Liver (tissue), 9 donors: ENCODE data around the gene PDE4C. TPM values are rescaled to one million over a fixed set of nuclear protein-coding genes. Genes with fewer than 3 reads are reported as not detected.

Experiments
- DNase-seq: peaks from one replicate; pipeline ENCODE4 v3.0.0-alpha.2; 2017; ENCODE audit warnings: low spot score
- H3K27ac ChIP-seq, 2 donors: one replicate each; pipeline ENCODE4 v1.7.0; 2013; ENCODE audit warnings: inconsistent platforms in 2 of 2, low read length in 2 of 2, control low read depth in 1 of 2, low read depth in 1 of 2, mild to moderate bottlenecking in 1 of 2
- H3K27me3 ChIP-seq, 4 donors: one replicate each; pipeline versions ENCODE4 v1.6.1 to v1.7.0; 2013; ENCODE audit warnings: low read length in 3 of 4, inconsistent platforms in 1 of 4, mild to moderate bottlenecking in 1 of 4, moderate library complexity in 1 of 4; ENCODE audit not compliant: control insufficient read depth in 4 of 4, insufficient read depth in 4 of 4
- H3K36me3 ChIP-seq, 4 donors: one replicate each; pipeline versions ENCODE4 v1.6.1 to v1.7.0; 2013; ENCODE audit warnings: low read length in 3 of 4, mild to moderate bottlenecking in 3 of 4, low read depth in 1 of 4, moderate library complexity in 1 of 4; ENCODE audit not compliant: control insufficient read depth in 4 of 4, insufficient read depth in 3 of 4
- H3K4me1 ChIP-seq, 4 donors: one replicate each; pipeline versions ENCODE4 v1.6.1 to v1.7.0; 2013; ENCODE audit warnings: low read length in 3 of 4, mild to moderate bottlenecking in 3 of 4, moderate library complexity in 1 of 4; ENCODE audit not compliant: control insufficient read depth in 4 of 4, insufficient read depth in 4 of 4
- H3K4me3 ChIP-seq, 3 donors: one replicate each; pipeline versions ENCODE4 v1.6.1 to v1.7.0; 2013; ENCODE audit warnings: low read length in 3 of 3, control low read depth in 1 of 3, low read depth in 1 of 3, mild to moderate bottlenecking in 1 of 3
- H3K9ac ChIP-seq, 2 donors: one replicate each; pipeline ENCODE4 v1.7.0; 2013; ENCODE audit warnings: low read length in 2 of 2, mild to moderate bottlenecking in 2 of 2, moderate library complexity in 2 of 2, control low read depth in 1 of 2, low read depth in 1 of 2
- H3K9me3 ChIP-seq, 4 donors: one replicate each; pipeline versions ENCODE4 v1.6.1 to v1.7.0; 2013; ENCODE audit warnings: low read length in 3 of 4; ENCODE audit not compliant: control insufficient read depth in 4 of 4
- EGR1 ChIP-seq, 2 donors: IDR thresholded peaks; 2 replicates each; pipeline ENCODE4 v1.6.1; 2016 to 2018; ENCODE audit warnings: antibody characterized with exemption in 2 of 2, low read depth in 2 of 2
- FOXA1 ChIP-seq: IDR thresholded peaks from 2 replicates; pipeline ENCODE4 v1.6.1; 2016; ENCODE audit warnings: antibody characterized with exemption
- FOXA2 ChIP-seq: IDR thresholded peaks from 2 replicates; pipeline ENCODE4 v1.6.1; 2016; ENCODE audit warnings: antibody characterized with exemption
- GABPA ChIP-seq, 2 donors: IDR thresholded peaks in 1 of 2; conservative IDR thresholded peaks in 1 of 2; 2 replicates each; pipeline ENCODE4 v1.6.1; 2016; ENCODE audit warnings: antibody characterized with exemption in 2 of 2, mild to moderate bottlenecking in 1 of 2, moderate library complexity in 1 of 2
- HNF4A ChIP-seq, 2 donors: conservative IDR thresholded peaks; 2 replicates each; pipeline ENCODE4 v1.6.1; 2016; ENCODE audit warnings: antibody characterized with exemption in 2 of 2, mild to moderate bottlenecking in 2 of 2
- HNF4G ChIP-seq: IDR thresholded peaks from 2 replicates; pipeline ENCODE4 v1.6.1; 2016; ENCODE audit warnings: antibody characterized with exemption
- JUND ChIP-seq, 2 donors: IDR thresholded peaks; 2 replicates each; pipeline ENCODE4 v1.6.1; 2016; ENCODE audit warnings: antibody characterized with exemption in 2 of 2
- NR2F2 ChIP-seq: IDR thresholded peaks from 2 replicates; pipeline ENCODE4 v1.6.1; 2016; ENCODE audit warnings: antibody characterized with exemption
- RAD21 ChIP-seq, 2 donors: IDR thresholded peaks; 2 replicates each; pipeline ENCODE4 v1.6.1; 2016; ENCODE audit warnings: antibody characterized with exemption in 2 of 2, mild to moderate bottlenecking in 2 of 2
- RXRA ChIP-seq, 2 donors: IDR thresholded peaks; 2 replicates each; pipeline ENCODE4 v1.6.1; 2017 to 2018; ENCODE audit warnings: antibody characterized with exemption in 2 of 2, mild to moderate bottlenecking in 1 of 2
- SP1 ChIP-seq: IDR thresholded peaks from 2 replicates; pipeline ENCODE4 v1.6.1; 2018; ENCODE audit warnings: antibody characterized with exemption, mild to moderate bottlenecking
- TAF1 ChIP-seq: conservative IDR thresholded peaks from 2 replicates; pipeline ENCODE4 v1.6.1; 2016; ENCODE audit warnings: antibody characterized with exemption, mild to moderate bottlenecking
- YY1 ChIP-seq: IDR thresholded peaks from 2 replicates; pipeline ENCODE4 v1.6.1; 2016; ENCODE audit warnings: antibody characterized with exemption, mild to moderate bottlenecking
- ZBTB33 ChIP-seq: IDR thresholded peaks from 2 replicates; pipeline ENCODE4 v1.6.1; 2016; ENCODE audit warnings: antibody characterized with exemption
- WGBS: extraction: QIAGEN DNeasy Blood & Tissue Kit; methylation state at CpG from one replicate; pipeline ENCODE4 v1.1.7; 2013; 5-methylcytosine and 5-hydroxymethylcytosine counted together
- polyA plus RNA-seq, 2 donors: library from polyadenylated mRNA; stranded (reverse) in 1 of 2; unstranded in 1 of 2; fragments of 200-250 nt in 1 of 2; fragments of >200 nt in 1 of 2; fragmentation: Nextera tagmentation in 1 of 2; extraction: Ambion mirVana in 1 of 2; gene quantifications; one replicate each; pipeline versions ENCODE4 v1.2.1 to v1.2.3, GENCODE V29; 2013 to 2015
- total RNA-seq, 2 donors: library from RNA; depleted of rRNA; stranded (reverse); fragments of >200 nt; gene quantifications; one replicate each; pipeline ENCODE4 v1.2.3, GENCODE V29; 2014
- TF ChIP-seq, protein P1 (sequence below): IDR thresholded peaks from 2 replicates; pipeline ENCODE4 v1.6.1; 2016; ENCODE audit warnings: antibody characterized with exemption
- TF ChIP-seq, protein P2 (sequence below): IDR thresholded peaks from 2 replicates; pipeline ENCODE4 v1.6.1; 2016; ENCODE audit warnings: antibody characterized with exemption, mild to moderate bottlenecking
- TF ChIP-seq, protein P3 (sequence below): fragments of 150-350 bp; IDR thresholded peaks from 2 replicates; pipeline ENCODE4 v1.5.1; 2017; ENCODE audit warnings: improper control_type of control experiment, low read depth, low read length; ENCODE audit not compliant: missing input control
- TF ChIP-seq, protein P4 (sequence below): IDR thresholded peaks from 2 replicates; pipeline ENCODE4 v1.6.1; 2016; ENCODE audit warnings: antibody characterized with exemption
- donor health status: healthy.
- donor health status: healthy.
- donor health status: healthy.
- donor health status: healthy.
- donor health status: healthy.

PDE4C gene
- total and polyA plus RNA-seq, 4 donors, result 0.23 to 0.75 (median 0.51) TPM; not detected in 1

DNA sequence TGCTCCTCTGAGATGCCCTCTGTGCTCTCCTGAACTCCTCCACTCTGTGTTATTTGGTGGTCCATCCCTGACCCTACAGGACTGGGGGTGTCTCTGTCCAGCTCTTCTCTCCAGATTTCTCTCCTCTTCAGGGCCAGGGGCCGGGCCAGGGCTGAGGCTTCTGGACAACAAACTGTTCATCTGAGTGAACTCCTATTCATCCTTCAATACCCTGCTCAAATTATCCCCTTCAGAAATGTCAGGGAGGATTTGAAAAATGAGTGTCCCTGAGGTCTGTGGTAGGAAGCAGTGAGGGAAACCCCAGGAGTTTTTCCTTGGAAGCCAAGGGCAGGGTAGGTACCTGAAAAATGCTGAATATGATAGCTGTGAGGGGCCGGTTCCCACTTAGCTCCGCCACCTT, 7.6 kb downstream of the PDE4C start:
- TF ChIP-seq, protein P1, sequence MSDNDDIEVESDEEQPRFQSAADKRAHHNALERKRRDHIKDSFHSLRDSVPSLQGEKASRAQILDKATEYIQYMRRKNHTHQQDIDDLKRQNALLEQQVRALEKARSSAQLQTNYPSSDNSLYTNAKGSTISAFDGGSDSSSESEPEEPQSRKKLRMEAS, result no peak
- TF ChIP-seq SP1, result no peak
- TF ChIP-seq GABPA (IDR thresholded peaks at IDR 0.05 in 1 of 2, conservative IDR thresholded peaks at IDR 0.05 in 1 of 2), result no peak
- TF ChIP-seq, protein P2, sequence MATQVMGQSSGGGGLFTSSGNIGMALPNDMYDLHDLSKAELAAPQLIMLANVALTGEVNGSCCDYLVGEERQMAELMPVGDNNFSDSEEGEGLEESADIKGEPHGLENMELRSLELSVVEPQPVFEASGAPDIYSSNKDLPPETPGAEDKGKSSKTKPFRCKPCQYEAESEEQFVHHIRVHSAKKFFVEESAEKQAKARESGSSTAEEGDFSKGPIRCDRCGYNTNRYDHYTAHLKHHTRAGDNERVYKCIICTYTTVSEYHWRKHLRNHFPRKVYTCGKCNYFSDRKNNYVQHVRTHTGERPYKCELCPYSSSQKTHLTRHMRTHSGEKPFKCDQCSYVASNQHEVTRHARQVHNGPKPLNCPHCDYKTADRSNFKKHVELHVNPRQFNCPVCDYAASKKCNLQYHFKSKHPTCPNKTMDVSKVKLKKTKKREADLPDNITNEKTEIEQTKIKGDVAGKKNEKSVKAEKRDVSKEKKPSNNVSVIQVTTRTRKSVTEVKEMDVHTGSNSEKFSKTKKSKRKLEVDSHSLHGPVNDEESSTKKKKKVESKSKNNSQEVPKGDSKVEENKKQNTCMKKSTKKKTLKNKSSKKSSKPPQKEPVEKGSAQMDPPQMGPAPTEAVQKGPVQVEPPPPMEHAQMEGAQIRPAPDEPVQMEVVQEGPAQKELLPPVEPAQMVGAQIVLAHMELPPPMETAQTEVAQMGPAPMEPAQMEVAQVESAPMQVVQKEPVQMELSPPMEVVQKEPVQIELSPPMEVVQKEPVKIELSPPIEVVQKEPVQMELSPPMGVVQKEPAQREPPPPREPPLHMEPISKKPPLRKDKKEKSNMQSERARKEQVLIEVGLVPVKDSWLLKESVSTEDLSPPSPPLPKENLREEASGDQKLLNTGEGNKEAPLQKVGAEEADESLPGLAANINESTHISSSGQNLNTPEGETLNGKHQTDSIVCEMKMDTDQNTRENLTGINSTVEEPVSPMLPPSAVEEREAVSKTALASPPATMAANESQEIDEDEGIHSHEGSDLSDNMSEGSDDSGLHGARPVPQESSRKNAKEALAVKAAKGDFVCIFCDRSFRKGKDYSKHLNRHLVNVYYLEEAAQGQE, result no peak
- no peak for TF ChIP-seq FOXA2
- TF ChIP-seq EGR1 (IDR thresholded peaks at IDR 0.05; ENCODE audit: low read depth in 2 of 2), result no peak
- no peak for TF ChIP-seq RXRA (IDR thresholded peaks at IDR 0.05)
- TF ChIP-seq TAF1, result no peak
- no peak for TF ChIP-seq JUND (IDR thresholded peaks at IDR 0.05)
- TF ChIP-seq ZBTB33, result no peak
- TF ChIP-seq YY1, result no peak
- TF ChIP-seq FOXA1, result no peak
- TF ChIP-seq HNF4G, result no peak
- no peak for TF ChIP-seq HNF4A (conservative IDR thresholded peaks at IDR 0.05)
- TF ChIP-seq RAD21 (IDR thresholded peaks at IDR 0.05), result no peak
- TF ChIP-seq, protein P3, sequence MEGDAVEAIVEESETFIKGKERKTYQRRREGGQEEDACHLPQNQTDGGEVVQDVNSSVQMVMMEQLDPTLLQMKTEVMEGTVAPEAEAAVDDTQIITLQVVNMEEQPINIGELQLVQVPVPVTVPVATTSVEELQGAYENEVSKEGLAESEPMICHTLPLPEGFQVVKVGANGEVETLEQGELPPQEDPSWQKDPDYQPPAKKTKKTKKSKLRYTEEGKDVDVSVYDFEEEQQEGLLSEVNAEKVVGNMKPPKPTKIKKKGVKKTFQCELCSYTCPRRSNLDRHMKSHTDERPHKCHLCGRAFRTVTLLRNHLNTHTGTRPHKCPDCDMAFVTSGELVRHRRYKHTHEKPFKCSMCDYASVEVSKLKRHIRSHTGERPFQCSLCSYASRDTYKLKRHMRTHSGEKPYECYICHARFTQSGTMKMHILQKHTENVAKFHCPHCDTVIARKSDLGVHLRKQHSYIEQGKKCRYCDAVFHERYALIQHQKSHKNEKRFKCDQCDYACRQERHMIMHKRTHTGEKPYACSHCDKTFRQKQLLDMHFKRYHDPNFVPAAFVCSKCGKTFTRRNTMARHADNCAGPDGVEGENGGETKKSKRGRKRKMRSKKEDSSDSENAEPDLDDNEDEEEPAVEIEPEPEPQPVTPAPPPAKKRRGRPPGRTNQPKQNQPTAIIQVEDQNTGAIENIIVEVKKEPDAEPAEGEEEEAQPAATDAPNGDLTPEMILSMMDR, result no peak
- TF ChIP-seq, protein P4, sequence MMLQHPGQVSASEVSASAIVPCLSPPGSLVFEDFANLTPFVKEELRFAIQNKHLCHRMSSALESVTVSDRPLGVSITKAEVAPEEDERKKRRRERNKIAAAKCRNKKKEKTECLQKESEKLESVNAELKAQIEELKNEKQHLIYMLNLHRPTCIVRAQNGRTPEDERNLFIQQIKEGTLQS, result no peak
- Histone ChIP-seq H3K4me1 (no peaks in the 10 kb centered on the region), H3K9ac (no peak overlapping the region), H3K27me3 (no peaks in the 10 kb centered on the region), H3K4me3 (no peak overlapping the region), H3K9me3 (no peaks in the 10 kb centered on the region), H3K36me3 (no peaks in the 10 kb centered on the region), H3K27ac (no peak overlapping the region)
- no peak for DNase-seq
- 91% methylated on average over 3 of the region's 3 CpGs for WGBS

GRCh38 chr19:18218159-18218558, 8.1 kb downstream of the PDE4C start:
- H3K9ac ChIP-seq, result no peak overlapping the region
- no peaks in the 10 kb centered on the region for H3K4me1 ChIP-seq
- no peak overlapping the region for H3K4me3 ChIP-seq
- no peak overlapping the region for H3K27ac ChIP-seq
- no peaks in the 10 kb centered on the region for H3K36me3 ChIP-seq
- no peaks in the 10 kb centered on the region for H3K27me3 ChIP-seq
- no peak for DNase-seq
- 90% methylated on average over 17 of the region's 17 CpGs for WGBS
- no peaks in the 10 kb centered on the region for H3K9me3 ChIP-seq
- TF ChIP-seq NR2F2 (no peak), SP1 (no peak), HNF4G (no peak), FOXA2 (no peak), GABPA (IDR thresholded peaks at IDR 0.05 in 1 of 2, conservative IDR thresholded peaks at IDR 0.05 in 1 of 2) (no peak), YY1 (no peak), RAD21 (IDR thresholded peaks at IDR 0.05) (no peak), TAF1 (no peak), JUND (IDR thresholded peaks at IDR 0.05) (no peak), EGR1 (IDR thresholded peaks at IDR 0.05; ENCODE audit: low read depth in 2 of 2) (no peak), FOXA1 (no peak), ZBTB33 (no peak)
- TF ChIP-seq, protein P2, result no peak
- TF ChIP-seq, protein P1, result no peak
